HPDE6-E6E7 (cell line): Measurements from ENCODE around the gene ASPG.
"Not testable (repeated sequence)": the region's sequence is repeated elsewhere in the genome, so short reads cannot be mapped to it uniquely, and the experiment has no call there.

Experiments
- DNase-seq: peaks from one replicate; pipeline ENCODE4 v3.0.0; 2011; ENCODE audit warnings: missing footprints; ENCODE audit errors: extremely low spot score

ASPG gene

GRCh38 chr14:104147346-104148125, 62.0 kb downstream of the ASPG start:
- DNase-seq: no peak

DNA sequence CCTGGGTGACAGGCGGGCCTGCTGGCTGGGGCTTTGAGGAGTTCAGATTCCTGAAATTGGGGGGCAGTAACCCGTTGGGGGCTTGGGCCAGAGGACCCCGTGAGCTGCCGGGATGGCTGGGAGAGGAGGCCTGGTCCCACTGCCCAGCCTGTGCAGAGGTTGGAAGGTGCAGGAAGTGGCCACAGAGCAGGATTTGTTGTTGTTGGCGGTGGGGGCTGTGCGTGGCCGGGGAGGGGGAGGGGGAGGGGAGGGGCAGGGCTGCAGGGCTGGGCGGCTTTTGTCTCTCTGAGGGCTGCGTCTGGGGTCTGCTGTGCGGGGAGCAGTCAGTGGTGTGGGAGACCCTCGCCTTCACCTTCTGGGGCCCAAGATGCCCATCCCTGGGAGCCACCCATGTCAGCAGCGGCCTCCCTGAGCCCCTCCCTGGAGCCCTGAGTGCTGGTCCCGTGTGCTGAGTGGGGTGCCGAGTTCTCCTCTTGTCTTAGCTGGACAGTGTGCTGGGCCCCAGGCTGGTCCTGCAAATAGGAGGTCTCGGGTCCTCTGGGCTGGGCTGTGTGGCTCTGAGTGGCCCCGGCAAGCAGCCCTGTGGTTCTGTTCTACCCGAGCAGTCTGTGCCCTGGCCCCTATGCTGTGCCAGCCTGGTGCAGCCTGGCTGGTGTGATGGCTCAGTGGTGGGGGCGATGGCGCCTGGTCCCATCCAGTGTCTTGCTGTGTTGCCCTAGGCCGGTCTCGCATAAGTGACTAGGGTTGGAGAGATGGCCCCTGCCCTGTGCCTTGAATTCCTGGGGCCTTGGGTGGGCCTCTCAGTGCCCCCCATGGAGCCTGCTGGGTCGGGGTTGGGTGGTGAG, 63.2 kb downstream of the ASPG start:
- DNase-seq: no peak

- DNase-seq: no peak
These were observed 63.7 kb downstream of the ASPG start for GRCh38 chr14:104149278-104149595.

DNA sequence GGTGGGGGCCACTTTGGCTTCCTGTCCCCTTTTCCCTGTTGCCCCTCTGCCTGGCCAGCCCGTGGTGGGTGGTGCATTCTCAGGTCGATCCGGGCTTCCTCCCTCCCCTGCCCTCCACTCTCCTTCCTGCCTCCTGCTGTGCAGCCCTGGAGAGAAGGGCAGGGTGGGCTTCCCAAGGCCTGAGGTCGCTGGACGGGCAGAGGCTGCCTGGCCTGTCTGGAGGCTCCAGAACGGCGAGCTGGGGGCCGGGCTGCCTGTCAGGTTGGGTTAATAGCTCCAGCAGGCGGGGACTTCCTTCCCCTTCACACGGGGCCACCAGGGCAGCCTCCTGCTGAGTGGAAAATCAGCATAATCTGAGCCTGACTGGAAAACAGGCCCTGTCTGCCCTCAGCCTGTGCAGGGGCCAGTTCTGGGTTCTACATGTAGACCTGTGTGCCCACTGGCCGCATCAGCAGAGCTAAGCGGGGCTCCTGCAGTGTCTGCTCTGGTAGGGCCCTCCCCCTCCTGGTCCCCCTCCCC, 64.2 kb downstream of the ASPG start:
- DNase-seq: no peak

DNA sequence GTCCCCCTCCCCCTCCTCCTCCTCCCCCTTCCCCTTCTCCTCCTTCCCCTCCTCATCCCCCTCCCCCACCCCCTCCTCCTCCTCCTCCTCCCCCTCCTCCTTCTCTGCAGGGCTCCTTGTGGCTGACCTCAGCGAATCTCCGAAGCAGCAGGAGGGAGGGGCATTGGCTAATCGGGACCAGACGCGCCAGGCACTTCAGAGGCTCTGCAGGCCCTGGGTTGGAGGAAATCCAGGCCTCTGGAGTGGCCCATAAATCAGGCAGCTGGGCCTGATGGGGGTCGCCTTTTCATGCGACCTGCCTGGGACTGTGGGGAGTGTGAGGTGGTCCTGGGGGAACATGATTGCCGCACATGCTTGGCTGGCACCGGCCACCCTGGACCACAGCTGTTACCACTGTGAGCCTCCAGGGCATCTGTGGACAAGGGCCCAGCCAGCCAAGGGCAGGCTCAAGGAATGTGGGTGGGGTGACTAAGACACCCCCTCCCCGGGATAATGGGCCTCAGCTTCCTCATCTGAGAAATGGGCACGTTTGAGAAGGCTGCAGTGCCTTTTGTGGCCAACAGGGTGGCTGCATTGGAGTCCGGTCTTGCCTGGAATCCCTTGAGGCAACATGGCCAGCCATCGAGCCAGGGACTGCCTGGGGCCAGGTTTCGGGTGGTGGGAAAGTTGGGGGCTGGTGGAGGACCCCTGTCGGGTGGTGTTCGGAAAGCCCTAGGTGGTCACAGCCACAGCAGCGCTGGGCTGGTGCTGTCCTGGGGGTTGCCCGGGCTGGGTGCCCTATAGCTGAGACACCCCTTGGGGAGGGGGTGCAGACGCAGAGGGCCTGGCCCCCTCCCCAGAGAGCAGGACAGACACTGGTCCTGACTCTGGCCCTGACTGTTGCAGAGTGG, 64.9 kb downstream of the ASPG start:
- no peak for DNase-seq

DNA sequence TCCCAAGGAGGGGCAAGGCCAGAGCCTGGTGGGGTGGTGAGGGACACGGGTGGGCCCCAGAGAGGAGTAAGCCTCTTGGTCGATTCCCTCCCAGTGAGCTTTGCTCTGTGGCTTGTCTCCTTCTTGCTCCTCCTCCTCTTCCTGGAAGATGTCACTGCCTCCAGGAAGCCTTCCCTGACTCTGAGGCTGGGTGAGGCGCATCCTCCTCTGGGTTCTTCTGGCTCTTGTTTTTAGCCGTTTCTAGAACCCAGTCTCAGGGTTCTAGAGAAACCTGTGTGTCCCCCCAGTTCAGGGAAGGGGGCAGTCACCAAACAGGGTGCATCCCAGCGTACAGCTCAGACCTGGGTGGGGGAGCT, 65.5 kb downstream of the ASPG start:
- DNase-seq: no peak

GRCh38 chr14:104151566-104152245, 66.2 kb downstream of the ASPG start:
- no peak for DNase-seq

DNA sequence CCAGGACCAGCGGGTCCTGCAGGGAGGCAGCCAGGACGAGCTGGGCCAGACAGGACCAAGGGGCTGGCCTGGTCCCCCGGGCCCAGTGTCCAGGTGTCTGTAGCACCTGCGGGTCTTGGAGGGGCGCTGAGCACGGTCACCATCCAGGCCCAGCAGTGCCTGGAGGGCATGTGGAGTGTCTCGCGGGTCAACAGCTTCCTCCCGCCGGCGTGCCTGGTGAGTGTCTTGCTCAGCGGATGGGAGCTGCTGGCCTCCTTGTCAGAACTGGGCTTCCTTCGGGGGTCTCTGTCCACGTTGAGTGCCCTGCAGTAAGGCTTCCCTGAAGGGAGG, 66.7 kb downstream of the ASPG start:
- no peak for DNase-seq

DNA sequence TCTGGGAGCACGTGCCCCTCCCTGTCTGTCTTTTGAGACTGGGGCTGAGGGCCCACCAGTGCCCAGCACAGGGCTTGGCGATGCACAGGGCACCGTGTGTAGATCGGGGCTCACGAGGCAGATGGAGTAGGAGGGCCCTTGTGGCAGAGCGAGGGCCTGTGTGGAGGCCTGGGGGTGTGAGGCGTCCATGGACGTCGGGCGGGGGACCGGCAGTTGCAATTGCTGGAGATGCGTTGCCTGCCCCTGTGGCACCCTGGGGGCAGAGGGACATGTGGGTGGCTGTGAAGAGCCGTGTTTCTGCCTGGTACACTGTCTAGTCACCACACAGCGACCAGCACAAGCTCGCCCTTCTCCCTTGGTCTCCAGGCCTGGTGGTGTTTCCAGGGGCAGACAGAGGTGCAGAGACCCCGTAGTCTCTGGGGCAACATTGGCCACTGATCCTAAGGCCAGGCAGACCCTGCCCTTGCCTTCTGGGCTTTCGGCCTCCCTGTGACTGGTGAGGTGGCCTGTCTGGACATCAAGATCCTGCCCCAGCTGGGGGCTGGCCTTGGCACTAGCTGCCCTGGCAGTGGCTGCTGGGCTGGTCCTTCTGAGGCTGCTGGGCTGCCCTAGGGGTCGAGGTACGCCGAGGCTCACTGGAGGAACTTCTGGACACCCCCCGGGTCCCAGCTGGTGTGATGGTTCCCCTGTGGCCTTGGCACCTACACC, 67.3 kb downstream of the ASPG start:
- no peak for DNase-seq

DNA sequence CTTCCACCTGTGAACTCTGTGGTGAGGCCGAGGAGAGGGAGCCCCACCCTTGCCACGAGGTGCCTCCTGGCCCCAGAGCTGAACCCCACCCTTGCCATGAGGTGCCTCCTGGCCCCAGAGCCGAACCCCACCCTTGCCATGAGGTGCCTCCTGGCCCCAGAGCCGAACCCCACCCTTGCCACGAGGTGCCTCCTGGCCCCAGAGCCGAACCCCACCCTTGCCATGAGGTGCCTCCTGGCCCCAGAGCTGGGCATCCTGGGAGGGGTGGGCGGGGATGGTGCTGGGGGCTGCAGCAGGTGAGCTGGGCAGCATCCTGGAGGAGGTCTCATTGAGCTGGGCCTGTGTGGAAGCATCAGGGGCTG, 67.9 kb downstream of the ASPG start:
- not testable (repeated sequence) for DNase-seq

- DNase-seq: no peak
These were observed 68.7 kb downstream of the ASPG start for GRCh38 chr14:104154246-104154645.

GRCh38 chr14:104155513-104155912, 70.0 kb downstream of the ASPG start:
- DNase-seq: no peak

DNA sequence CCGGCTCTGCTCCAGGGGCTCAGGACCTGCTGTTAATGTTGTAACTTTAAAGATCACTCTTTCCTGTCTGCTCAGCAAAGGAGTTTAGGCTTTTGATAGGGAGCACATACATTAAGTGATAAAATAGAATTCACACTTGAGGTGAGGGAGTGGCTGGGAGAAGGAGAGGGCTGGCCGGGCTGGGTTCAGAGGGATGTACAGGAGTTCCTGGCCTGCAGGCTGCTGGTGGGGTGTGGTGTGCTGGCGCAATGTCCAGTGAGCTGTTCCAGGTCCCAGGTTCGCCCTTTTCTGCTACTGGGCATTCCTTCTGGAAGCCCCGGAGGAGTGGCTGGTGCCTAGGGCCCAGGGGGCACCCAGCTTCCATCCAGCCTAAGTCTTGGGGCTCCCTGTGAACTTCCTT, 70.6 kb downstream of the ASPG start:
- DNase-seq: no peak

- no peak for DNase-seq
These were observed 71.8 kb downstream of the ASPG start for GRCh38 chr14:104157016-104157928.

DNA sequence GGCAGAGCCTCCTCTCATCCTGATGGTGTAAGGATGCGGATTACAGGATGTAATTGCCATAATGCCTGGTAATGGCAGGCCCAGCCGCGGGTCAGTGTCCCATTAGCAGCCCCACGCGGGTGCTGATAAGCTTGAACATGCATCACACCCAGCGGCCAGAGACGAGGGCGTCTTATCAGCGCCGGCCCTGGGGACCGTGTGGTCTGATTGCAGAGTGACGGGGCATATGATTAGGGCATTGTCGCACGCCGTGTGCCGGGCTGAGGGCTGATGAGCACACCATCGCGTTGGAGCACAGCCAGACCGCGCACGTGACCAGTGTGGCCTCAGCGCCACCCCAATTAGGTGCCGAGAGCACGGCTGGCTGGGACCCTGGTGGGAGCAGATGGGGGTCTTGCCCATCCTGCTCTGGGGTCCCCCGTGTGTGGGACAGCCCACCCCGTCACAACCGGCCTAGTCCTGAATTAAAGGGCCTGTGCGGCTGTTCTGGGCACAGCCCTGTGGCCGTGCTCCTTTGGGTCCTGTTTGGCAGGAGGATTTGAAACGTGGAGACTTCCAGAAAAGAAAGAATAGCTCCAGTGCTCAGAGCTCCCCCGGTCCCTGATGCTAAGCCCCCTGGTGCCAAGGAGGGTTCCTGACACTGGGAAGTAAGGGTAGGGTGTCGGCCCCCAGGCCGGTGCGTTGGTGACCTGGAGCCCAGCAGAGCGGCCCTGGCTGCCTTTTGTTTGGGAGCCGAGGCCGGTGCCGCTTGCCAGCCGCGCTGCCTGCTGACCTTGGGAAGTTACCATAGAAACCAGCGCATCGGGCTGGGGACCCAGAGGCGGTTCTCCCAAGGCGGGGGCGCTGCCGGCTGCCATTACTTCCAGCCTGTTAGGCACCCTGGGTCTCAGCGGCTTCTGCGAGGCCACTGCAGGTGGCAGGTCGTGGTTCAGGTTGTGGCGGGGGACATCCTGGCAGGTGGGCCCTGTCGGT, 73.6 kb downstream of the ASPG start:
- no peak for DNase-seq

DNA sequence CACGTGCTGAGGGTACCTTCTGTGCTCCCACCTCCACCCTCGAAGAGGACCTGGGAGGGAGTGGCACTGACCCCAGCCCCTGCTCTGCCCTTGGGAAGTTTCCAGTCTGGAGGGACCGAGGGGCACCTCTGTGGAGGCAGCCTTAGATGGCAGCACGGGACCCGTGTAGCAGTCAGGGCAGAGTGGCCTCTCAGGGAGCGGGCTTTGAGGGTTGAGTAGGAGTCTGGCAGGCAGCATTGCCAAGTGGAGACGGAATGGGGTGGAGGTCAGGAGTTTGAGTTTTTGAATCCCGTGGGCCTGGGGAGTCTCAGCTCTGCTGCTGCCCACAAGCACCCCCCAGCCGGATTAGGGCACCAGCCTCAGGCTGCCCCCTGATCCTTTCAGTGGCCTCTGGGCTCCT, 74.5 kb downstream of the ASPG start:
- DNase-seq: no peak

DNA sequence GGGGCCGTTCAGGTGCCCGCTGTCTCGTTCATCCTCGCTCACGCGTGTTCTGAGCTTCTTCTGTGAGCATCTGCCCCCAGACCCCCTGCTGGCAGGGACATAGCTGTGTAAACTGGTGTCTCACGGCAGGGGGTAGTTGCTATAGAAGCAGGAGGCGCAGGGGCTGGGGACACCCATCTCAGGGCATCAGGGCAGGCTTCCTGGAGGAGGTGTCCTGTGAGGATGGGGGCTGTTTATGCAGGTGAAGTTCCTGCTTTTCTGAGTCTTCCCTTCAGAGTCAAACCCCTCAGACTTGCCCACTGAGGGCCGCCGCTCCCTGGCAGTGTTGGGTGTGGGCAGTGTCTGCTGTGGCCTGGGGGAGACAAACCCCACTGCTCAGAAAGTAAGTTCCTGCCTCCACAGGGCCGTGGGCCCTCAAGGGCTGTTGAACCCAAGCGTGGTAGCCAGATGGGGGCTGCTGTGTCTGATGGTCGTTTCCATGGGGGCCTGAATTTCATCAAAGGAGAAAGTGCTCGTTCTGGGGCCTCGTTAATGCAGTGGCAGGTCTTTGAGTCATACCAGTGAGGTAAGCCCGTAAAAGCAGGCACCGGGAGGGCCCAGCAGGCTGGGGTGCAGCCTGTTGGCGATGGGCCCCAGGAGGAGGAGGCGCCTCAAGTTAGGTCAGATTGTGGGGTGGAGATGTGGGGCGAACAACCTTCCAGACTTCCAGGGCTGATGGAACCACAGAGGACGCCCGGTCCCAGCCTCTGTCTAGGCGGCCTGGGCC, 76.3 kb downstream of the ASPG start:
- DNase-seq: no peak

DNA sequence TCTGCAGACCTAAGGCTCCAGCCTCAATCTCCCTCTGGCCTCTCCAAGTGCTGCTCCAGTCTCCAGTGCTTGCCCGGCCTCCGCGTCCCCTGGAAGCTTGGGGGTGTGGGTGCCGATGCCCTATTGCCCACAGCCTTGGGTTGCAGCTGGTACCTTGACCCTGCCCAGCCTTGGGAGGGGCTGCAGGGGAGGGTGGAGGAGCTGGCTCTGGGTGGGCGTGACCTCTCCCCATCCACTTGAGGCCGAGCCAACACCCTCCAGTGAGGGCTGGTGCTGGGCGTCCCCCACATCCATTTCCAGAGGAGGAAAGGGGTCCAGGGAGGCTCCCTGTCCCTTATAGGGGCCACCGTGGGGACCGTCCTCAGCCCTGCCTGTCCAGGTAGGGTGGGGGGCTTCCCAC, 77.0 kb downstream of the ASPG start:
- DNase-seq: no peak
